GM19372 (cell line): ENCODE measurements around the gene ZBTB7A.
"Not testable (repeated sequence)": the region's sequence is repeated elsewhere in the genome, so short reads cannot be mapped to it uniquely, and the experiment has no call there.

Experiments
- ATAC-seq: cut with Tn5 transposase; IDR thresholded peaks from one replicate; pipeline ENCODE4 v1.9.1; 2021; ENCODE audit warnings: mild to moderate bottlenecking, low read depth, moderate library complexity; ENCODE audit not compliant: unreplicated experiment

ZBTB7A gene

GRCh38 chr19:4000798-4001197 is 65.9 kb downstream of the ZBTB7A start:
- ATAC-seq, result not testable (repeated sequence)

DNA sequence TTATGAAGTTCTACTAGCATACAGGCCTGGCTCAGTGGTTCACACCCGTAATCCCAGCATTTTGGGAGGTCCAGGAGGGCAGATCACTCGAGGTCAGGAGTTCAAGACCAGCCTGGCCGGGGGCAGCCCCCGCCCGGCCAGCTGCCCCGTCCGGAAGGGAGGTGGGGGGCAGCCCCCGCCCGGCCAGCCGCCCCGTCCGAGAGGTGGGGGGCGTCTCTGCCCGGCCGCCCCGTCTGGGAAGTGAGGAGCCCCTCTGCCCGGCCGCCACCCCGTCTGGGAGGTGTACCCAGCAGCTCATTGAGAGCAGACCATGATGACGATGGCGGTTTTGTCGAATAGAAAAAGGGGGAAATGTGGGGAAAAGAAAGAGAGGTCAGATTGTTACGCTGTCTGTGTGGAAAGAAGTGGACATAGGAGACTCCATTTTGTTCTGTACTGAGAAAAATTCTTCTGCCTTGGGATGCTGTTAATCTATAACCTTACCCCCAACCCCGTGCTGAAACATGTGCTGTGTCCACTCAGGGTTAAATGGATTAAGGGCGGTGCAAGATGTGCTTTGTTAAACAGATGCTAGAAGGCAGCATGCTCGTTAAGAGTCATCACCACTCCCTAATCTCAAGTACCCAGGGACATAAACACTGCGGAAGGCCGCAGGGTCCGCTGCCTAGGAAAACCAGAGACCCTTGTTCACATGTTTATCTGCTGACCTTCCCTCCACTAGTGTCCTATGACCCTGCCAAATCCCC is 67.9 kb downstream of the ZBTB7A start:
- ATAC-seq, result not testable (repeated sequence)

DNA sequence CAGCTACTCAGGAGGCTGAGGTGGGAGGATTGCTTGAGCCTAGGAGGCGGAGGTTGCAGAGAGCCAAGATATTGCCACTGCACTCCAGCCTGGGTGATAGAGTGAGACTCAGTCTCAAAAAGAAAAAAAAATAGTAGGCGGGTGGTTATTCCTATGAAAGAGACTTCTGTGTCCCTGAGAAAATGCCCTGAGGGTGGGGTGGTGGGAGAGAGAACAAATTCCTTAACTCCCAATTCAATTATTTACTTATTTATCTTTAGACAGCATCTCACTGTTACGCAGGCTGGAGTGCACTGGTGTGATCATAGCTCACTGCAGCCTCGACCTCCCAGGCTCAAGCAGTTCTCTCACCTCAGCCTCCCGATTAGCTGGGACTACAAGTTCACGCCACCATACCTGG is 71.1 kb downstream of the ZBTB7A start:
- ATAC-seq, result no peak
